ENCODE data around the gene ADAM30. TPM values are rescaled to one million over a fixed set of nuclear protein-coding genes. Genes with fewer than 3 reads are reported as not detected.

The ADAM30 gene
- total RNA-seq = not detected

GRCh38 chr1:119896303-119896702, at the start of gene ADAM30:
TSS of gene ADAM30 (minus strand) at chr1:119896515. CDS start at chr1:119896336, 179 bp downstream.
- Histone ChIP-seq H3K4me3 (no peak within 1 kb of the TSS), H3K27ac (no peak within 1 kb of the TSS), H3K27me3 (replicated peaks; ENCODE audit: insufficient read depth) (no peaks in the 10 kb centered on the region), H3K36me3 (no peaks in the 10 kb centered on the region), H3K9me3 (no peaks in the 10 kb centered on the region), H3K4me1 (ENCODE audit: control insufficient read depth in 1 of 2, low read depth in 2 of 2) (no peaks in the 10 kb centered on the region)
- ATAC-seq (ENCODE audit: insufficient number of reproducible peaks, low FRiP score, low read depth) (no peak), DNase-seq (ENCODE audit: low spot score) (no peak)
- TF ChIP-seq, protein P1, sequence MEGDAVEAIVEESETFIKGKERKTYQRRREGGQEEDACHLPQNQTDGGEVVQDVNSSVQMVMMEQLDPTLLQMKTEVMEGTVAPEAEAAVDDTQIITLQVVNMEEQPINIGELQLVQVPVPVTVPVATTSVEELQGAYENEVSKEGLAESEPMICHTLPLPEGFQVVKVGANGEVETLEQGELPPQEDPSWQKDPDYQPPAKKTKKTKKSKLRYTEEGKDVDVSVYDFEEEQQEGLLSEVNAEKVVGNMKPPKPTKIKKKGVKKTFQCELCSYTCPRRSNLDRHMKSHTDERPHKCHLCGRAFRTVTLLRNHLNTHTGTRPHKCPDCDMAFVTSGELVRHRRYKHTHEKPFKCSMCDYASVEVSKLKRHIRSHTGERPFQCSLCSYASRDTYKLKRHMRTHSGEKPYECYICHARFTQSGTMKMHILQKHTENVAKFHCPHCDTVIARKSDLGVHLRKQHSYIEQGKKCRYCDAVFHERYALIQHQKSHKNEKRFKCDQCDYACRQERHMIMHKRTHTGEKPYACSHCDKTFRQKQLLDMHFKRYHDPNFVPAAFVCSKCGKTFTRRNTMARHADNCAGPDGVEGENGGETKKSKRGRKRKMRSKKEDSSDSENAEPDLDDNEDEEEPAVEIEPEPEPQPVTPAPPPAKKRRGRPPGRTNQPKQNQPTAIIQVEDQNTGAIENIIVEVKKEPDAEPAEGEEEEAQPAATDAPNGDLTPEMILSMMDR (IDR thresholded peaks at IDR 0.05) = no peak

DNA sequence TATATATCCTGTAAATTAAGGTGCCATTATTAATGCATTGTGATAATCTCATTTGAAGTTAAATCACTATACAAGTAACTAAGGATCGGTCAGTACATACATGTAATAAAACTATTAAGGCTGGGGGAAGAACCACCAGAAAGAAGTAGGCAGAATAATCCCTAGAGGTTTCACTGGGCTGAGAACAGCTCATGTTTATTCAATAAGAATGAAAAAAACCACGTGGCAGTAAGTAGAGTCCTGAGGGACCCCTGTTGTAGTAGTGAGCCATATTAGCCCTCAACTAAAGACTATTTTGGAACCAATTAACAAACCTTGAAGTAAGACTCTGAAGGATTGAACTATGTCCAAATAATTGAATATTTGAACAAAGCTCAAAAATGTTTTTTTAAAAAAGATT, 46.9 kb upstream of the ADAM30 start:
- TF ChIP-seq, protein P1 (IDR thresholded peaks at IDR 0.05) = no peak
- Histone ChIP-seq H3K4me1 (ENCODE audit: control insufficient read depth in 1 of 2, low read depth in 2 of 2) (peaks cover 15 to 28% of the 10 kb centered on the region in 2 donors), H3K27me3 (replicated peaks; ENCODE audit: insufficient read depth) (no peaks in the 10 kb centered on the region), H3K36me3 (peaks cover 27% of the 10 kb centered on the region), H3K9me3 (no peaks in the 10 kb centered on the region), H3K4me3 (no peak overlapping the region), H3K27ac (peak overlapping the region; percentile 10 to 23)
- no peak for ATAC-seq (ENCODE audit: insufficient number of reproducible peaks, low FRiP score, low read depth)
- no peak for DNase-seq (ENCODE audit: low spot score)

- no peak for ATAC-seq (ENCODE audit: insufficient number of reproducible peaks, low FRiP score, low read depth)
- DNase-seq (ENCODE audit: low spot score) = no peak
- H3K27me3 ChIP-seq (replicated peaks; ENCODE audit: insufficient read depth) = no peaks in the 10 kb centered on the region
- TF ChIP-seq, protein P1 (IDR thresholded peaks at IDR 0.05) = no peak
- H3K27ac ChIP-seq = peak overlapping the region in 1 of 2 donors; percentile 12
- no peaks in the 10 kb centered on the region for H3K9me3 ChIP-seq
- no peak overlapping the region for H3K4me3 ChIP-seq
- peaks cover 37% of the 10 kb centered on the region for H3K36me3 ChIP-seq
- H3K4me1 ChIP-seq (ENCODE audit: control insufficient read depth in 1 of 2, low read depth in 2 of 2) = peaks cover 12 to 16% of the 10 kb centered on the region in 2 donors
Measured at GRCh38 chr1:119941392-119941791, 45.1 kb upstream of the ADAM30 start.

DNA sequence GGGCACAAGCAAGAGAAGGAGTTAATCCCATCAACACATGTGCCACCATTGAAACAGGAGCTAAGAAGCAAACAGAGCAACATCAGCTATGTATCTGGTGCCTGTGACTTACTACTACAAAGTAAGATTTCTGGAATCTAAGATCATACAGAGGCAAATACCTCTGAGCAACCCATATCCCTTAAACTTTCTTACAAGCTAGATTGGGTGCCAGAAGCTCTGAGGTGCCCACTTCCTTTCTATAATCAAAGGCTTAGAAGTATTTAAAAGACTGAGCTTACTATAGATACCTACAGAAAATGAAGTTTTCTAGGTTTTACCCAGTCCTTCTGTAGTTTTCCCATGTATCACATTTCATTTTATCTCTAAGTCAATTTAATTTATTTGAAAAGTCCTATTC, 44.4 kb upstream of the ADAM30 start:
- Histone ChIP-seq H3K4me1 (ENCODE audit: control insufficient read depth in 1 of 2, low read depth in 2 of 2) (peaks cover 8 to 10% of the 10 kb centered on the region in 2 donors), H3K27ac (no peak overlapping the region), H3K4me3 (no peak overlapping the region), H3K9me3 (no peaks in the 10 kb centered on the region), H3K36me3 (peaks cover 43% of the 10 kb centered on the region), H3K27me3 (replicated peaks; ENCODE audit: insufficient read depth) (no peaks in the 10 kb centered on the region)
- ATAC-seq (ENCODE audit: insufficient number of reproducible peaks, low FRiP score, low read depth) (no peak), DNase-seq (ENCODE audit: low spot score) (no peak)
- TF ChIP-seq, protein P1 (IDR thresholded peaks at IDR 0.05) = no peak

DNA sequence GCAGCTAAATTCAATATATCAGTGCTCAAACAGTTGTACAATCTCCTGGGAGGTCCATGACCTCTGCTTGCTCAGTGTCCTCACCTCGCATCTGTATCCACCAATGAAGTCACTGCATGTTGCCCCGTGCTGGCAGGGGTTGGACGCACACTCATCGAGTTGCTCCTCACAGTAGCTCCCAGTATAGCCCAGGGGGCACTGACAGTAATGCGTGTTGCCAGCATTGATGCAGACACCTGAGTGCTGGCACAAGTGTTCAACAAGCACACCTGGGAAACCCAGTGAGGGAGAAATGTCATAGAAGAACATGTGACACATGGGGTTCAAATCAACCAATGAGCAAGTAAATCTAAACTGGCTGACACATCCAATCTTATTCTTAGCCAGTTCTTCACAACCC, 40.9 kb upstream of the ADAM30 start:
- ATAC-seq (ENCODE audit: insufficient number of reproducible peaks, low FRiP score, low read depth) (no peak), DNase-seq (ENCODE audit: low spot score) (no peak)
- Histone ChIP-seq H3K27ac (no peak overlapping the region), H3K4me3 (no peak overlapping the region), H3K4me1 (ENCODE audit: control insufficient read depth in 1 of 2, low read depth in 2 of 2) (no peaks in the 10 kb centered on the region), H3K27me3 (replicated peaks; ENCODE audit: insufficient read depth) (no peaks in the 10 kb centered on the region), H3K36me3 (peaks cover 67% of the 10 kb centered on the region), H3K9me3 (no peaks in the 10 kb centered on the region)
- TF ChIP-seq, protein P1 (IDR thresholded peaks at IDR 0.05) = no peak
